A673 (cell line): ENCODE data around the gene WHRN.

ENCODE experiments used
- EZH2 ChIP-seq: fragments of 200-600 bp; sonication (generic); IDR thresholded peaks from 2 replicates; pipeline ENCODE4 v1.6.1; 2017; ENCODE audit warnings: borderline replicate concordance, low read depth, mild to moderate bottlenecking, mixed read lengths, antibody characterized with exemption, low read length; ENCODE audit not compliant: poor library complexity, severe bottlenecking
- TF ChIP-seq, protein P1 (sequence below): fragments of 300-800, 200-600 bp; sonication (generic); conservative IDR thresholded peaks from 2 replicates; pipeline ENCODE4 v1.5.1; 2017; ENCODE audit warnings: low read depth, mild to moderate bottlenecking, antibody characterized with exemption, low read length, moderate library complexity, mixed read lengths

DNA sequence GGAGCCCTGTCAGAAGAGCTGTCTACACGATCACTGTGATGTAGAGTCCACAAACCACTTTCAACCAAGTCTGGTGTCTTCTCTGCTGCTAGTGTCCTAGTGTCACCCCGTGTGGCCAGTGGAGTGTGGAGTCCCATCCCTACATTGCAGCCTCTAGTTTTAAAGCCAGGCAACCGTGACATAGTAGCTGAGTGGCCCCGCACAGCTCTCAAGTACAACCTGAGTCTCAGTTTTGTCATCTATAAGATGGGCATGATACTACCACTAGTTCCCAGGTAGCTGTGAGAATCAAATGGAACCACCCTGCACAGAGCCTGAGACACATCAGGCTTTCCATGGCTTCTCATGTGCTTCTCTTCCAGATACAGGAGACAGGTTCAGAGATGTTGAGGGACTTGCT lies 74.3 kb downstream of the WHRN start:
- TF ChIP-seq, protein P1, sequence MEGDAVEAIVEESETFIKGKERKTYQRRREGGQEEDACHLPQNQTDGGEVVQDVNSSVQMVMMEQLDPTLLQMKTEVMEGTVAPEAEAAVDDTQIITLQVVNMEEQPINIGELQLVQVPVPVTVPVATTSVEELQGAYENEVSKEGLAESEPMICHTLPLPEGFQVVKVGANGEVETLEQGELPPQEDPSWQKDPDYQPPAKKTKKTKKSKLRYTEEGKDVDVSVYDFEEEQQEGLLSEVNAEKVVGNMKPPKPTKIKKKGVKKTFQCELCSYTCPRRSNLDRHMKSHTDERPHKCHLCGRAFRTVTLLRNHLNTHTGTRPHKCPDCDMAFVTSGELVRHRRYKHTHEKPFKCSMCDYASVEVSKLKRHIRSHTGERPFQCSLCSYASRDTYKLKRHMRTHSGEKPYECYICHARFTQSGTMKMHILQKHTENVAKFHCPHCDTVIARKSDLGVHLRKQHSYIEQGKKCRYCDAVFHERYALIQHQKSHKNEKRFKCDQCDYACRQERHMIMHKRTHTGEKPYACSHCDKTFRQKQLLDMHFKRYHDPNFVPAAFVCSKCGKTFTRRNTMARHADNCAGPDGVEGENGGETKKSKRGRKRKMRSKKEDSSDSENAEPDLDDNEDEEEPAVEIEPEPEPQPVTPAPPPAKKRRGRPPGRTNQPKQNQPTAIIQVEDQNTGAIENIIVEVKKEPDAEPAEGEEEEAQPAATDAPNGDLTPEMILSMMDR, result no peak
- no peak for TF ChIP-seq EZH2
